GM23248 (cell line): ENCODE data around the gene XRN2.

Source experiments
- EZH2 ChIP-seq: fragments of 200-600 bp; sonication (generic); IDR thresholded peaks from 2 replicates; pipeline ENCODE4 v1.6.1; 2018; ENCODE audit warnings: antibody characterized with exemption, mild to moderate bottlenecking; ENCODE audit not compliant: insufficient read depth, poor library complexity, severe bottlenecking
- EZH2phosphoT487 ChIP-seq: fragments of 200-600 bp; sonication (generic); IDR thresholded peaks from 2 replicates; pipeline ENCODE4 v1.6.1; 2018; ENCODE audit warnings: antibody characterized with exemption, moderate library complexity, mild to moderate bottlenecking, low read depth; ENCODE audit not compliant: insufficient read depth

- TF ChIP-seq EZH2 (no peak), EZH2phosphoT487 (no peak)
Observed at GRCh38 chr20:21344206-21344900, 41.2 kb downstream of the XRN2 start.
